Effector memory CD4-positive, alpha-beta T cell (primary cell): ENCODE data around the gene BRD2.

Source experiments
- DNase-seq, 3 donors: peaks; one replicate each; pipeline ENCODE4 v3.0.0-alpha.2; 2020
- H3K27ac ChIP-seq: 2 replicates; pipeline ENCODE4 v1.7.0; 2013; ENCODE audit warnings: mild to moderate bottlenecking, low read length, moderate library complexity; ENCODE audit not compliant: insufficient read depth, poor library complexity, severe bottlenecking
- H3K27me3 ChIP-seq: replicated peaks from 2 replicates; pipeline ENCODE4 v1.7.0; 2013; ENCODE audit warnings: mild to moderate bottlenecking, low read length; ENCODE audit not compliant: insufficient read depth, control insufficient read depth, poor library complexity, severe bottlenecking
- H3K36me3 ChIP-seq: 2 replicates; pipeline ENCODE4 v1.7.0; 2013; ENCODE audit warnings: mild to moderate bottlenecking, low read length, moderate library complexity; ENCODE audit not compliant: control insufficient read depth, insufficient read depth
- H3K4me1 ChIP-seq: 2 replicates; pipeline ENCODE4 v1.7.0; 2013; ENCODE audit warnings: low read length, mild to moderate bottlenecking; ENCODE audit not compliant: control insufficient read depth, insufficient read depth, poor library complexity, severe bottlenecking
- H3K4me3 ChIP-seq: 2 replicates; pipeline ENCODE4 v1.7.0; 2013; ENCODE audit warnings: low read length, low read depth, mild to moderate bottlenecking; ENCODE audit not compliant: insufficient read depth, poor library complexity, severe bottlenecking
- H3K9me3 ChIP-seq: 2 replicates; pipeline ENCODE4 v1.7.0; 2013; ENCODE audit warnings: mild to moderate bottlenecking, low read length, moderate library complexity; ENCODE audit not compliant: control insufficient read depth
- total RNA-seq, 3 donors: gene quantifications; one replicate each; lab custom pipeline; 2026; lab: John Stamatoyannopoulos, UW

The BRD2 gene
- total RNA-seq: 688 to 1,549 (median 1,440) reads per million in 3 donors

- H3K27me3 ChIP-seq: no peaks in the 10 kb centered on the region
- H3K4me1 ChIP-seq: peaks cover 25% of the 10 kb centered on the region
- peaks cover 10% of the 10 kb centered on the region for H3K36me3 ChIP-seq
- peak within 1 kb of the TSS; percentile 97 for H3K27ac ChIP-seq
- no peaks in the 10 kb centered on the region for H3K9me3 ChIP-seq
- H3K4me3 ChIP-seq: peak within 1 kb of the TSS; percentile 92
- DNase-seq: peak; percentile 92 to 96 (median 94)
Observed at GRCh38 chr6:32968093-32968866, at the start of gene BRD2. TSS of gene BRD2 (plus strand) at chr6:32968594. CDS start at chr6:32972899, 4,305 bp downstream.

- H3K36me3 ChIP-seq: no peaks in the 10 kb centered on the region
- H3K27me3 ChIP-seq: no peaks in the 10 kb centered on the region
- no peak overlapping the region for H3K27ac ChIP-seq
Observed at GRCh38 chr6:32920715-32921114, 47.7 kb upstream of the BRD2 start.

GRCh38 chr6:32922083-32922482, 46.3 kb upstream of the BRD2 start:
- DNase-seq: no peak
- Histone ChIP-seq H3K27ac (no peak overlapping the region), H3K4me1 (no peaks in the 10 kb centered on the region), H3K4me3 (no peak overlapping the region), H3K27me3 (no peaks in the 10 kb centered on the region), H3K36me3 (no peaks in the 10 kb centered on the region), H3K9me3 (no peaks in the 10 kb centered on the region)

More at GRCh38 chr6:32920715-32921114, 47.7 kb upstream of the BRD2 start:
- H3K4me3 ChIP-seq: no peak overlapping the region
- no peaks in the 10 kb centered on the region for H3K4me1 ChIP-seq
- H3K9me3 ChIP-seq: no peaks in the 10 kb centered on the region
- DNase-seq: no peak

- DNase-seq: no peak
- Histone ChIP-seq H3K27ac (no peak overlapping the region), H3K4me3 (no peak overlapping the region), H3K27me3 (no peaks in the 10 kb centered on the region), H3K9me3 (no peaks in the 10 kb centered on the region), H3K36me3 (no peaks in the 10 kb centered on the region), H3K4me1 (no peaks in the 10 kb centered on the region)
Observed at GRCh38 chr6:32931211-32931610, 37.2 kb upstream of the BRD2 start.

- no peak for DNase-seq
- no peak overlapping the region for H3K4me3 ChIP-seq
- H3K9me3 ChIP-seq: no peaks in the 10 kb centered on the region
- H3K27ac ChIP-seq: no peak overlapping the region
- H3K4me1 ChIP-seq: no peaks in the 10 kb centered on the region
- no peaks in the 10 kb centered on the region for H3K27me3 ChIP-seq
- H3K36me3 ChIP-seq: no peaks in the 10 kb centered on the region
Observed at GRCh38 chr6:32932132-32932868, 36.1 kb upstream of the BRD2 start.

- Histone ChIP-seq H3K4me3 (no peak overlapping the region), H3K27ac (no peak overlapping the region), H3K36me3 (no peaks in the 10 kb centered on the region), H3K9me3 (no peaks in the 10 kb centered on the region), H3K4me1 (no peaks in the 10 kb centered on the region), H3K27me3 (no peaks in the 10 kb centered on the region)
- peak; percentile 46 to 71 (median 60) for DNase-seq
Observed at GRCh38 chr6:32933661-32934085, 34.7 kb upstream of the BRD2 start.

GRCh38 chr6:32935551-32936238, 32.7 kb upstream of the BRD2 start:
- H3K4me3 ChIP-seq: no peak overlapping the region
- H3K27ac ChIP-seq: no peak overlapping the region
- DNase-seq: no peak
- peaks cover 11% of the 10 kb centered on the region for H3K4me1 ChIP-seq
- no peaks in the 10 kb centered on the region for H3K36me3 ChIP-seq
- no peaks in the 10 kb centered on the region for H3K27me3 ChIP-seq
- no peaks in the 10 kb centered on the region for H3K9me3 ChIP-seq

- peaks cover 15% of the 10 kb centered on the region for H3K4me1 ChIP-seq
- no peak for DNase-seq
- no peaks in the 10 kb centered on the region for H3K27me3 ChIP-seq
Observed at GRCh38 chr6:32936239-32937152, 31.9 kb upstream of the BRD2 start.

GRCh38 chr6:32937230-32937633, 31.2 kb upstream of the BRD2 start:
- no peak for DNase-seq
- Histone ChIP-seq H3K27ac (no peak overlapping the region), H3K36me3 (no peaks in the 10 kb centered on the region)

More at GRCh38 chr6:32936239-32937152, 31.9 kb upstream of the BRD2 start:
- no peaks in the 10 kb centered on the region for H3K9me3 ChIP-seq
- no peaks in the 10 kb centered on the region for H3K36me3 ChIP-seq
- H3K4me3 ChIP-seq: no peak overlapping the region
- H3K27ac ChIP-seq: no peak overlapping the region

More at GRCh38 chr6:32937230-32937633, 31.2 kb upstream of the BRD2 start:
- Histone ChIP-seq H3K27me3 (no peaks in the 10 kb centered on the region), H3K4me3 (no peak overlapping the region), H3K9me3 (no peaks in the 10 kb centered on the region), H3K4me1 (peaks cover 17% of the 10 kb centered on the region)
